Measurements from ENCODE around the gene STRN4. TPM values are rescaled to one million over a fixed set of nuclear protein-coding genes. Genes with fewer than 3 reads are reported as not detected.

Gene STRN4
- total RNA-seq, 1 experiment from 2014 or later: 107 TPM

DNA sequence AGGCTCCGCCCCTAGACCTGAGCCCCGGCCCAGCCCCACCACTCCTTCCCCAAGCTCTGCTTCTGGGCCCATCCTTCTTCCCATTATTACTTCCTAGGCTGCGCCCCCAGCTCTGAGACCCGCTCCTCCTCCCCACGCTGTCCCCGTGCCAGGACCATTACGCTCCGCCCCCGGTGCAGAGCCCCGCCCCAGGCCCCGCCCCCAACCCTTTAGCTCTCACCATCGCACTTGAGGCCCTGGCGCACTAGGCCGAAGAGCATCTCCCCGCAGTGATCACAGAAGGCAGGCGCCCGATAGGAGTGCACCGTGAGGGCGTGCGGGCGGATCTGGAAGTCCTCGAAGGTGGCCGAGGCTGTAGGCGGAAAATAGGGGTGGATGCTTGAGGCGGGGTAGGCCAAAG, 35.6 kb downstream of the STRN4 start:
- Histone ChIP-seq H3K9me2 (ENCODE audit: insufficient read depth) (no peaks in the 10 kb centered on the region), H3K9ac (ENCODE audit: low read length) (no peak overlapping the region), H2AFZ (ENCODE audit: low read depth, low read length, poor library complexity, severe bottlenecking) (no peak overlapping the region), H3K27ac (ENCODE audit: low read depth, low read length) (no peak overlapping the region), H3K27me3 (ENCODE audit: insufficient read depth, low read length) (no peaks in the 10 kb centered on the region), H3K4me2 (ENCODE audit: low read length) (no peak overlapping the region), H4K20me1 (ENCODE audit: insufficient read depth) (no peaks in the 10 kb centered on the region), H3K4me1 (ENCODE audit: control insufficient read depth in 1 of 2, insufficient read depth in 2 of 2, low read length in 2 of 2) (peaks cover 8 to 20% of the 10 kb centered on the region in 2 experiments; a peak in 3 of 4 replicates), H3K4me3 (replicated peaks in 1 of 2; ENCODE audit: low read depth in 1 of 2, low read length in 2 of 2) (no peak overlapping the region), H3K36me3 (ENCODE audit: control insufficient read depth in 1 of 2, insufficient read depth in 2 of 2, low read length in 2 of 2) (peaks cover 11 to 18% of the 10 kb centered on the region in 2 experiments; a peak in 2 of 4 replicates), H3K9me3 (ENCODE audit: control insufficient read depth in 1 of 2, insufficient read depth in 1 of 2, low read depth in 1 of 2, low read length in 2 of 2) (no peaks in the 10 kb centered on the region), H3K79me2 (ENCODE audit: insufficient read depth, low read length) (peaks cover 19% of the 10 kb centered on the region)
- DNase-seq (ENCODE audit: low read depth, low spot score) (no peak), ATAC-seq (no peak)
- intact Hi-C loops (cut with micrococcal nuclease): no loop called here
- ChIA-PET RAD21 (ENCODE audit: low non-redundant PET in 1 of 2, low total read pairs in 2 of 2, uncharacterized antibody in 2 of 2, unreplicated experiment in 2 of 2) (interaction anchor here in 1 of 2 experiments (0.5 kb wide), 1 partner anchor 86 kb away, joined by 3 read pairs; no protein-coding TSS in a partner anchor), CTCF (interaction anchor here (1.2 kb wide), 1 partner anchor 13 kb away, joined by 5 read pairs; no protein-coding TSS in a partner anchor), POLR2A (interaction anchor here (0.6 to 1.1 kb wide), 2 partner anchors 13 kb away, joined by 3 read pairs; no protein-coding TSS in a partner anchor)
- no TSS peak for BruUV-seq (replicated peaks)
- TF ChIP-seq MAX (IDR thresholded peaks at IDR 0.05) (no peak), ATF3 (IDR thresholded peaks at IDR 0.05) (no peak), ZBTB33 (IDR thresholded peaks at IDR 0.05; ENCODE audit: extremely low read depth, insufficient replicate concordance, low read length) (no peak), ELF1 (IDR thresholded peaks at IDR 0.05; ENCODE audit: borderline replicate concordance, low read depth) (no peak), ZNF274 (IDR thresholded peaks at IDR 0.05; ENCODE audit: low read depth, low read length) (no peak), EGR1 (IDR thresholded peaks at IDR 0.05; ENCODE audit: low read depth) (no peak), CEBPB (IDR thresholded peaks at IDR 0.05; ENCODE audit: low read depth) (no peak), YY1 (IDR thresholded peaks at IDR 0.05; ENCODE audit: extremely low read depth, insufficient replicate concordance, low read depth, low read length) (no peak), POLR2A (IDR thresholded peaks at IDR 0.05; ENCODE audit: borderline replicate concordance, extremely low read depth, insufficient read depth, insufficient read length) (no peak), TCF7L2 (IDR thresholded peaks at IDR 0.05; ENCODE audit: borderline replicate concordance, extremely low read depth, insufficient read depth, insufficient read length) (no peak), ZFX (IDR thresholded peaks at IDR 0.05) (no peak), RAD21 (IDR thresholded peaks at IDR 0.05; ENCODE audit: low read depth) (no peak), SRF (IDR thresholded peaks at IDR 0.05; ENCODE audit: low read depth) (no peak), JUND (IDR thresholded peaks at IDR 0.05) (no peak), SP1 (IDR thresholded peaks at IDR 0.05; ENCODE audit: low read depth) (no peak)
- TF ChIP-seq, protein P1, sequence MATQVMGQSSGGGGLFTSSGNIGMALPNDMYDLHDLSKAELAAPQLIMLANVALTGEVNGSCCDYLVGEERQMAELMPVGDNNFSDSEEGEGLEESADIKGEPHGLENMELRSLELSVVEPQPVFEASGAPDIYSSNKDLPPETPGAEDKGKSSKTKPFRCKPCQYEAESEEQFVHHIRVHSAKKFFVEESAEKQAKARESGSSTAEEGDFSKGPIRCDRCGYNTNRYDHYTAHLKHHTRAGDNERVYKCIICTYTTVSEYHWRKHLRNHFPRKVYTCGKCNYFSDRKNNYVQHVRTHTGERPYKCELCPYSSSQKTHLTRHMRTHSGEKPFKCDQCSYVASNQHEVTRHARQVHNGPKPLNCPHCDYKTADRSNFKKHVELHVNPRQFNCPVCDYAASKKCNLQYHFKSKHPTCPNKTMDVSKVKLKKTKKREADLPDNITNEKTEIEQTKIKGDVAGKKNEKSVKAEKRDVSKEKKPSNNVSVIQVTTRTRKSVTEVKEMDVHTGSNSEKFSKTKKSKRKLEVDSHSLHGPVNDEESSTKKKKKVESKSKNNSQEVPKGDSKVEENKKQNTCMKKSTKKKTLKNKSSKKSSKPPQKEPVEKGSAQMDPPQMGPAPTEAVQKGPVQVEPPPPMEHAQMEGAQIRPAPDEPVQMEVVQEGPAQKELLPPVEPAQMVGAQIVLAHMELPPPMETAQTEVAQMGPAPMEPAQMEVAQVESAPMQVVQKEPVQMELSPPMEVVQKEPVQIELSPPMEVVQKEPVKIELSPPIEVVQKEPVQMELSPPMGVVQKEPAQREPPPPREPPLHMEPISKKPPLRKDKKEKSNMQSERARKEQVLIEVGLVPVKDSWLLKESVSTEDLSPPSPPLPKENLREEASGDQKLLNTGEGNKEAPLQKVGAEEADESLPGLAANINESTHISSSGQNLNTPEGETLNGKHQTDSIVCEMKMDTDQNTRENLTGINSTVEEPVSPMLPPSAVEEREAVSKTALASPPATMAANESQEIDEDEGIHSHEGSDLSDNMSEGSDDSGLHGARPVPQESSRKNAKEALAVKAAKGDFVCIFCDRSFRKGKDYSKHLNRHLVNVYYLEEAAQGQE (IDR thresholded peaks at IDR 0.05; ENCODE audit: low read depth): no peak
